GM23338 (cell line): ENCODE measurements around the gene KRTAP12-4. TPM values are rescaled to one million over a fixed set of nuclear protein-coding genes. Genes with fewer than 3 reads are reported as not detected.

Experiments
- ATAC-seq: fragments of 200-7000 bp; cut with Tn5 transposase; 3 replicates; pipeline ENCODE4 v1.9.1; 2020
- DNase-seq: peaks from one replicate; pipeline ENCODE4 v3.0.0-alpha.2; 2015; ENCODE audit warnings: low spot score
- H2AFZ ChIP-seq: fragments of 200-600 bp; sonication (generic); 2 replicates; pipeline ENCODE4 v1.8.0; 2016; ENCODE audit warnings: antibody characterized with exemption, mild to moderate bottlenecking, moderate library complexity
- H3F3A ChIP-seq: fragments of 200-600 bp; sonication (generic); replicated peaks from 2 replicates; pipeline ENCODE4 v1.8.0; 2017; ENCODE audit warnings: antibody characterized with exemption, mixed run types, low read depth
- H3K27ac ChIP-seq: fragments of 200-600 bp; sonication (generic); 2 replicates; pipeline ENCODE4 v1.6.1; 2016; ENCODE audit warnings: low read depth
- H3K27me3 ChIP-seq: fragments of 200-600 bp; sonication (generic); 2 replicates; pipeline ENCODE4 v1.8.0; 2016; ENCODE audit warnings: mild to moderate bottlenecking, mixed run types, moderate library complexity; ENCODE audit not compliant: insufficient read depth
- H3K36me3 ChIP-seq: fragments of 200-600 bp; sonication (generic); 2 replicates; pipeline ENCODE4 v1.8.0; 2016; ENCODE audit warnings: mild to moderate bottlenecking; ENCODE audit not compliant: insufficient read depth
- H3K4me1 ChIP-seq: fragments of 200-600 bp; sonication (generic); 2 replicates; pipeline ENCODE4 v1.8.0; 2016; ENCODE audit warnings: mild to moderate bottlenecking, moderate library complexity; ENCODE audit not compliant: insufficient read depth
- H3K4me2 ChIP-seq: fragments of 200-600 bp; sonication (generic); 2 replicates; pipeline ENCODE4 v1.7.1; 2017; ENCODE audit warnings: mixed run types
- H3K4me3 ChIP-seq: fragments of 200-600 bp; sonication (generic); 2 replicates; pipeline ENCODE4 v1.6.1; 2016; ENCODE audit warnings: mixed run types
- H3K79me2 ChIP-seq: fragments of 200-600 bp; sonication (generic); replicated peaks from 2 replicates; pipeline ENCODE4 v1.8.0; 2017; ENCODE audit warnings: mild to moderate bottlenecking; ENCODE audit not compliant: insufficient read depth
- H3K9me2 ChIP-seq: fragments of 200-600 bp; sonication (generic); 2 replicates; pipeline ENCODE4 v1.8.0; 2017; ENCODE audit not compliant: insufficient read depth
- H4K20me1 ChIP-seq: fragments of 200-600 bp; sonication (generic); replicated peaks from 2 replicates; pipeline ENCODE4 v1.8.0; 2017; ENCODE audit warnings: mild to moderate bottlenecking; ENCODE audit not compliant: insufficient read depth
- H3K27ac Mint-ChIP-seq: 2 replicates; pipeline ENCODE4 v1.8.0; 2020; ENCODE audit warnings: inconsistent platforms, mild to moderate bottlenecking, moderate library complexity, mixed read lengths
- H3K27me3 Mint-ChIP-seq: 3 replicates; pipeline ENCODE4 v1.8.0; 2022; ENCODE audit warnings: low read depth, mild to moderate bottlenecking, moderate library complexity, mixed read lengths, inconsistent platforms; ENCODE audit not compliant: insufficient read depth, poor library complexity
- H3K36me3 Mint-ChIP-seq: 3 replicates; pipeline ENCODE4 v1.8.0; 2021; ENCODE audit warnings: low read depth, mild to moderate bottlenecking, inconsistent platforms, moderate library complexity, mixed read lengths
- H3K4me1 Mint-ChIP-seq: 3 replicates; pipeline ENCODE4 v1.8.0; 2020; ENCODE audit warnings: mild to moderate bottlenecking, inconsistent platforms, mixed read lengths
- H3K4me3 Mint-ChIP-seq: 3 replicates; pipeline ENCODE4 v1.8.0; 2021; ENCODE audit warnings: moderate library complexity, mild to moderate bottlenecking, inconsistent platforms, mixed read lengths
- H3K9me3 Mint-ChIP-seq: 3 replicates; pipeline ENCODE4 v1.8.0; 2020; ENCODE audit warnings: moderate library complexity, mild to moderate bottlenecking, inconsistent platforms, mixed read lengths
- CREB1 ChIP-seq: fragments of 250-450 bp; sonication (Bioruptor Pico); IDR thresholded peaks from 2 replicates; pipeline ENCODE4 v1.5.0; 2020; ENCODE audit warnings: low read depth, mild to moderate bottlenecking, moderate library complexity
- EZH2 ChIP-seq: fragments of 200-600 bp; sonication (generic); IDR thresholded peaks from one replicate; pipeline ENCODE4 v1.8.0; 2017; ENCODE audit warnings: antibody characterized with exemption, mild to moderate bottlenecking, low read depth; ENCODE audit not compliant: unreplicated experiment
- EZH2phosphoT487 ChIP-seq: fragments of 200-600 bp; sonication (generic); IDR thresholded peaks from one replicate; pipeline ENCODE4 v1.8.1; 2018; ENCODE audit warnings: antibody characterized with exemption; ENCODE audit not compliant: unreplicated experiment
- JUNB ChIP-seq: IDR thresholded peaks from one replicate; pipeline ENCODE4 v1.6.1; 2016; ENCODE audit warnings: antibody characterized with exemption; ENCODE audit not compliant: unreplicated experiment
- REST ChIP-seq: IDR thresholded peaks from one replicate; pipeline ENCODE4 v1.6.1; 2018; ENCODE audit warnings: antibody characterized with exemption; ENCODE audit not compliant: unreplicated experiment
- STAT1 ChIP-seq: IDR thresholded peaks from one replicate; pipeline ENCODE4 v1.6.1; 2016; ENCODE audit warnings: antibody characterized with exemption; ENCODE audit not compliant: unreplicated experiment
- ZNF114 ChIP-seq: fragments of 250-450 bp; sonication (Bioruptor Pico); IDR thresholded peaks from 2 replicates; pipeline ENCODE4 v1.5.0; 2020; ENCODE audit warnings: mild to moderate bottlenecking, moderate library complexity
- ZNF331 ChIP-seq: fragments of 250-450 bp; sonication (Bioruptor Pico); IDR thresholded peaks from 2 replicates; pipeline ENCODE4 v1.5.0; 2020; ENCODE audit warnings: low read depth, mild to moderate bottlenecking, moderate library complexity
- polyA plus RNA-seq: library from polyadenylated mRNA; unstranded; fragments of >200 nt; fragmentation: Nextera tagmentation; extraction: Ambion mirVana; gene quantifications from 2 replicates; pipeline ENCODE4 v1.2.1, GENCODE V29; 2016
- total RNA-seq: library from RNA; depleted of rRNA; stranded (reverse); fragments of >200 nt; shearing (Covaris generic); gene quantifications from 2 replicates; pipeline ENCODE4 v1.2.3, GENCODE V29; 2014
- TF ChIP-seq, protein P1 (sequence below), 2 experiments: fragments of 200-600 bp in 1 of 2; sonication (generic) in 1 of 2; conservative IDR thresholded peaks; 2 replicates each; pipeline versions ENCODE4 v1.5.1 to v1.6.1; 2016 to 2017; ENCODE audit warnings: antibody characterized with exemption in 2 of 2, low read depth in 2 of 2, mild to moderate bottlenecking in 2 of 2, moderate library complexity in 1 of 2
- TF ChIP-seq, protein P2 (sequence below): IDR thresholded peaks from 2 replicates; pipeline ENCODE4 v1.6.1; 2016; ENCODE audit warnings: antibody characterized with exemption

Gene KRTAP12-4
- total and polyA plus RNA-seq, 2 experiments from 2014 or later = not detected

- no peaks in the 10 kb centered on the region for H3K9me2 ChIP-seq
- H3F3A ChIP-seq = no peaks in the 10 kb centered on the region
- Mint-ChIP-seq H3K9me3 (peaks cover 19% of the 10 kb centered on the region; the same call in 2 of the 3 replicates), H3K27me3 (peaks cover 19% of the 10 kb centered on the region), H3K27ac (no peak overlapping the region), H3K36me3 (peaks cover 17% of the 10 kb centered on the region; the same call in 1 of the 3 replicates), H3K4me3 (no peak overlapping the region; the same call in 2 of the 3 replicates), H3K4me1 (peaks cover 49% of the 10 kb centered on the region)
- H4K20me1 ChIP-seq = no peaks in the 10 kb centered on the region
- TF ChIP-seq JUNB (no peak), ZNF114 (CRISPR knock-in tag) (no peak), EZH2 (no peak), STAT1 (no peak), CREB1 (CRISPR knock-in tag) (no peak)
- TF ChIP-seq, protein P1, sequence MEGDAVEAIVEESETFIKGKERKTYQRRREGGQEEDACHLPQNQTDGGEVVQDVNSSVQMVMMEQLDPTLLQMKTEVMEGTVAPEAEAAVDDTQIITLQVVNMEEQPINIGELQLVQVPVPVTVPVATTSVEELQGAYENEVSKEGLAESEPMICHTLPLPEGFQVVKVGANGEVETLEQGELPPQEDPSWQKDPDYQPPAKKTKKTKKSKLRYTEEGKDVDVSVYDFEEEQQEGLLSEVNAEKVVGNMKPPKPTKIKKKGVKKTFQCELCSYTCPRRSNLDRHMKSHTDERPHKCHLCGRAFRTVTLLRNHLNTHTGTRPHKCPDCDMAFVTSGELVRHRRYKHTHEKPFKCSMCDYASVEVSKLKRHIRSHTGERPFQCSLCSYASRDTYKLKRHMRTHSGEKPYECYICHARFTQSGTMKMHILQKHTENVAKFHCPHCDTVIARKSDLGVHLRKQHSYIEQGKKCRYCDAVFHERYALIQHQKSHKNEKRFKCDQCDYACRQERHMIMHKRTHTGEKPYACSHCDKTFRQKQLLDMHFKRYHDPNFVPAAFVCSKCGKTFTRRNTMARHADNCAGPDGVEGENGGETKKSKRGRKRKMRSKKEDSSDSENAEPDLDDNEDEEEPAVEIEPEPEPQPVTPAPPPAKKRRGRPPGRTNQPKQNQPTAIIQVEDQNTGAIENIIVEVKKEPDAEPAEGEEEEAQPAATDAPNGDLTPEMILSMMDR (conservative IDR thresholded peaks at IDR 0.05; ENCODE audit: low read depth in 2 of 2) = peak; percentile 15 to 34; a peak in 3 of 4 replicates
- no peak overlapping the region for H3K27ac ChIP-seq
- ATAC-seq = peak; percentile 32
- no peaks in the 10 kb centered on the region for H3K27me3 ChIP-seq
- no peaks in the 10 kb centered on the region for H3K79me2 ChIP-seq
- H3K4me3 ChIP-seq = no peak overlapping the region
- no peak overlapping the region for H3K4me2 ChIP-seq
- peaks cover 15% of the 10 kb centered on the region; the same call in 1 of the 2 replicates for H3K4me1 ChIP-seq
- no peaks in the 10 kb centered on the region; the same call in 1 of the 2 replicates for H3K36me3 ChIP-seq
- DNase-seq = no peak
- peak overlapping the region; percentile 74; the same call in 1 of the 2 replicates for H2AFZ ChIP-seq
Observed at GRCh38 chr21:44696572-44696971, 42.1 kb upstream of the KRTAP12-4 start.

DNA sequence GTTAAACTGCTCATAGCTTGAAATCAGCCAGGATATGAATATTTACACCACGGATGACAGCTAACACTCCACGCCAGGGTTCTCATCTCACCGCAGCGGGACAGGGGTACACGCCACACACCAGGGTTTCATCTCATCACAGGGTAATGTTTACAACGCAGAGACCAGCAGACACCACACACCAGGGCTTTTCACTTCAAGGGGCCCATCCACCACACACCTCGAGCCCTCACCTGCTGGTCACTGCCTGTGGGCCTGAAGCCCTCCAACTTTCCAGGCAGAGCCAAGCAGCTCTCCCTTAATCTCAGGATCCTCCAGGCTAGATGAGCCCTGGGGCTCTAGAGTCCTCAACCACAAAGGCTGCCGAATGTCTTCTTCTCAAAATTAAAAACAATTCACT lies 41.2 kb upstream of the KRTAP12-4 start:
- H3K4me3 Mint-ChIP-seq = no peak overlapping the region
- peaks cover 14% of the 10 kb centered on the region for H3K27me3 Mint-ChIP-seq
- H3K27ac Mint-ChIP-seq = no peak overlapping the region
- no peak for TF ChIP-seq EZH2
- no peak for TF ChIP-seq EZH2phosphoT487
- TF ChIP-seq, protein P2, sequence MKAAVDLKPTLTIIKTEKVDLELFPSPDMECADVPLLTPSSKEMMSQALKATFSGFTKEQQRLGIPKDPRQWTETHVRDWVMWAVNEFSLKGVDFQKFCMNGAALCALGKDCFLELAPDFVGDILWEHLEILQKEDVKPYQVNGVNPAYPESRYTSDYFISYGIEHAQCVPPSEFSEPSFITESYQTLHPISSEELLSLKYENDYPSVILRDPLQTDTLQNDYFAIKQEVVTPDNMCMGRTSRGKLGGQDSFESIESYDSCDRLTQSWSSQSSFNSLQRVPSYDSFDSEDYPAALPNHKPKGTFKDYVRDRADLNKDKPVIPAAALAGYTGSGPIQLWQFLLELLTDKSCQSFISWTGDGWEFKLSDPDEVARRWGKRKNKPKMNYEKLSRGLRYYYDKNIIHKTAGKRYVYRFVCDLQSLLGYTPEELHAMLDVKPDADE = no peak
- no peak for TF ChIP-seq ZNF331 (CRISPR knock-in tag)
- TF ChIP-seq REST = no peak

More for the DNA sequence above, 41.2 kb upstream of the KRTAP12-4 start:
- no peak for DNase-seq
- ATAC-seq = no peak
- no peak overlapping the region for H2AFZ ChIP-seq
- H3K4me2 ChIP-seq = no peak overlapping the region
- Mint-ChIP-seq H3K9me3 (peaks cover 19% of the 10 kb centered on the region; the same call in 2 of the 3 replicates), H3K36me3 (peaks cover 17% of the 10 kb centered on the region; the same call in 1 of the 3 replicates), H3K4me1 (peaks cover 45% of the 10 kb centered on the region)
- H4K20me1 ChIP-seq = no peaks in the 10 kb centered on the region
- H3K27ac ChIP-seq = no peak overlapping the region
- H3K9me2 ChIP-seq = no peaks in the 10 kb centered on the region
- no peaks in the 10 kb centered on the region for H3F3A ChIP-seq
- no peak overlapping the region for H3K4me3 ChIP-seq
- no peaks in the 10 kb centered on the region for H3K79me2 ChIP-seq
- H3K36me3 ChIP-seq = no peaks in the 10 kb centered on the region; the same call in 1 of the 2 replicates
- peaks cover 11% of the 10 kb centered on the region; the same call in 1 of the 2 replicates for H3K4me1 ChIP-seq
- H3K27me3 ChIP-seq = no peaks in the 10 kb centered on the region
